Mesendoderm (in vitro differentiated cells): ENCODE data around the gene LCMT1.
A peak's percentile ranks its signal among the peaks of the same experiment; 100 is the strongest.

Experiments used
- DNase-seq: peaks from one replicate; pipeline ENCODE4 v3.0.0; 2013
- H2AK5ac ChIP-seq: 2 replicates; pipeline ENCODE4 v1.6.1; 2013; ENCODE audit warnings: low read length, inconsistent platforms
- H2BK120ac ChIP-seq: 2 replicates; pipeline ENCODE4 v1.6.1; 2013; ENCODE audit warnings: low read depth, mild to moderate bottlenecking, low read length, moderate library complexity, mixed read lengths
- H2BK15ac ChIP-seq: replicated peaks from 2 replicates; pipeline ENCODE4 v1.6.1; 2013; ENCODE audit warnings: low read depth, mild to moderate bottlenecking, moderate library complexity
- H2BK5ac ChIP-seq: 2 replicates; pipeline ENCODE4 v1.6.1; 2013; ENCODE audit warnings: low read length, inconsistent platforms
- H3K18ac ChIP-seq: 2 replicates; pipeline ENCODE4 v1.6.1; 2013; ENCODE audit warnings: mild to moderate bottlenecking, low read length, mixed read lengths
- H3K23ac ChIP-seq: one replicate; pipeline ENCODE4 v1.6.1; 2013; ENCODE audit warnings: low read length
- H3K27ac ChIP-seq: 2 replicates; pipeline ENCODE4 v1.5.1; 2013; ENCODE audit warnings: low read depth, mild to moderate bottlenecking, inconsistent platforms, low read length, moderate library complexity
- H3K27me3 ChIP-seq: 2 replicates; pipeline ENCODE4 v1.6.1; 2013; ENCODE audit warnings: low read length, control low read depth, mild to moderate bottlenecking, inconsistent platforms; ENCODE audit not compliant: insufficient read depth, poor library complexity
- H3K36me3 ChIP-seq: 2 replicates; pipeline ENCODE4 v1.6.1; 2013; ENCODE audit warnings: low read length, inconsistent platforms; ENCODE audit not compliant: control insufficient read depth, insufficient read depth
- H3K4ac ChIP-seq: one replicate; pipeline ENCODE4 v1.6.1; 2013; ENCODE audit warnings: low read depth, mild to moderate bottlenecking, low read length, moderate library complexity
- H3K4me1 ChIP-seq: 2 replicates; pipeline ENCODE4 v1.6.1; 2013; ENCODE audit warnings: low read depth, low read length, inconsistent platforms; ENCODE audit not compliant: control insufficient read depth
- H3K4me2 ChIP-seq: 2 replicates; pipeline ENCODE4 v1.6.1; 2013; ENCODE audit warnings: low read length
- H3K4me3 ChIP-seq: 2 replicates; pipeline ENCODE4 v1.5.1; 2013; ENCODE audit warnings: mild to moderate bottlenecking, low read length
- H3K56ac ChIP-seq: one replicate; pipeline ENCODE4 v1.6.1; 2013; ENCODE audit warnings: low read length
- H3K79me1 ChIP-seq: 2 replicates; pipeline ENCODE4 v1.6.1; 2013; ENCODE audit warnings: low read length, inconsistent platforms
- H3K79me2 ChIP-seq: 2 replicates; pipeline ENCODE4 v1.6.1; 2013; ENCODE audit warnings: mild to moderate bottlenecking, low read length; ENCODE audit not compliant: control insufficient read depth, insufficient read depth
- H3K9ac ChIP-seq: 2 replicates; pipeline ENCODE4 v1.6.1; 2013; ENCODE audit warnings: low read length, inconsistent platforms
- H4K5ac ChIP-seq: one replicate; pipeline ENCODE4 v1.6.1; 2013; ENCODE audit warnings: low read length
- H4K8ac ChIP-seq: one replicate; pipeline ENCODE4 v1.6.1; 2013; ENCODE audit warnings: low read depth, mild to moderate bottlenecking, control low read depth, low read length, moderate library complexity
- WGBS: extraction: QIAGEN DNeasy Blood & Tissue Kit; methylation state at CpG from one replicate; pipeline ENCODE4 v1.1.7; 2013; ENCODE audit warnings: low lambda C conversion rate, missing lambda C conversion rate; ENCODE audit not compliant: insufficient coverage; ENCODE audit errors: extremely low coverage; 5-methylcytosine and 5-hydroxymethylcytosine counted together

LCMT1 gene

DNA sequence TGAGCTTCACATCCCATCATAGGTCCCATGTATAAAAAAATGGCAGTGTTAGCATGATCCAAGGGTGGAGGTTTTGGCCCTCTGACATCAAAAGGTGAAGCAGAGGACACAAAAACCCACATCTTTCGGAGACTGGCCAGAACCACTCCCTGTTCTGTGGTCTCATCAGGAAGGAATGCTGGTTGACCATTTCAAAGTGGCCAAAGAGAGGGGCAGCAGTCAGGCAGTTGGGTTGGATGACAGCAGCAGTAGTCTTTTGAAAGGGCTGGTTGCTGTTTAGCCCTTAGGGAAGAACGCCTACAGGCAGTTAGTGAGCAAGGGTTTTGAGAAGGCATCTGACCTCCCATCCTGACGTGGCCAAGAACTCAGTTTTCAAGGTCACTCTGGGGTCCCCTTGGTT lies 40.5 kb downstream of the LCMT1 start:
- Histone ChIP-seq H3K23ac (no peak overlapping the region), H2BK15ac (no peak overlapping the region), H3K9ac (no peak overlapping the region), H4K5ac (no peak overlapping the region), H3K18ac (peak overlapping the region; percentile 18), H3K4ac (no peak overlapping the region), H3K56ac (no peak overlapping the region), H3K4me2 (no peak overlapping the region), H3K79me1 (no peaks in the 10 kb centered on the region), H3K27me3 (no peaks in the 10 kb centered on the region), H4K8ac (no peak overlapping the region), H3K27ac (no peak overlapping the region), H3K79me2 (no peaks in the 10 kb centered on the region), H2BK5ac (no peak overlapping the region), H3K36me3 (no peaks in the 10 kb centered on the region), H2BK120ac (no peak overlapping the region), H3K4me3 (no peak overlapping the region), H2AK5ac (no peak overlapping the region), H3K4me1 (peaks cover 9% of the 10 kb centered on the region)
- WGBS: no CpG with 5 or more reads among the region's 3 CpGs
- peak; percentile 48 for DNase-seq

DNA sequence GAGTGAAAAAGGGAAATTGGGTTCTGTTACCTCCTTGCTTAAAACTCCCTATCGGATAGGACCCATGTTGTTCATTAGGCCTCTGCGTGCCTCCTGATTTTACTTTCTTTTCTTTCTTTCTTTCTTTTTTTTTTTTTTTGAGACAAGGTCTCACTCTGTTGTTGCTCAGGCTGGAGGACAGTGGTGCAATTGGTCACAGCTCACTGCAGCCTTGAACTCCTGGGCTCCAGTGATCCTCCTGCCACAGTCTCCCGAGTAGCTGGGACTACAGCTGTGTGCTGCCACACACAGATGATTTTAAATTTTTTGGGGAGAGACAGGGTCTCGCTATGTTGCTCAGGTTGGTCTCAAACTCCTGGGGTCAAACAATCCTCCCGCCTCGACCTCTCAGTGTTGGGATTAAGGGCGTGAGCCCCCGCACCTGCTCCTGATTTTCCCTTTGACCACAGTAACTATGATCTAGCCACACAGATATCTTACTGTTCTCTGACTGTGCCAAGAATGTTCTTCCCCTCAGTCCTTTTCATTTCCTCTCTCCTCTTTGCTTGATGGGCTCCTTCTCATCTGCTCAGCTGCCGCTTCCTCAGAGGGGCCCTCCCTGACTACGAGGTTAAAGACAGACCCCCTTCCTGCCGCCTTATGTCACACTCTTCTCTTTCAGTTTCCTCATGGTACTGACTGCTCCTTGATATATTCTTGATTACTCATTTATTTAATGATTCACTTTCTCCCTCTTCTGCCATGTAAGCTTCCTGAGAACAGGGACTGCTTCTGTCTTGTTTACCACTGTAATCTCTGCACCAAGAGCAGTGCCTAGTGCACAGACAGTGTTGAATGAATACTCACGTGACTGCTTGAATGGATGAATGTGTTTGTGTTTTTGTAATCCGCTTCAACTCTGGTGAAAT lies 44.3 kb downstream of the LCMT1 start:
- no CpG with 5 or more reads among the region's 13 CpGs for WGBS
- Histone ChIP-seq H3K79me1 (no peaks in the 10 kb centered on the region), H3K4ac (no peak overlapping the region), H2BK120ac (no peak overlapping the region), H4K5ac (no peak overlapping the region), H2BK5ac (no peak overlapping the region), H3K18ac (no peak overlapping the region), H3K79me2 (no peaks in the 10 kb centered on the region), H3K4me2 (no peak overlapping the region), H2BK15ac (no peak overlapping the region), H2AK5ac (no peak overlapping the region), H3K4me3 (no peak overlapping the region), H3K27me3 (no peaks in the 10 kb centered on the region), H3K27ac (no peak overlapping the region), H4K8ac (no peak overlapping the region), H3K9ac (no peak overlapping the region), H3K23ac (no peak overlapping the region), H3K4me1 (no peaks in the 10 kb centered on the region), H3K36me3 (peaks cover 1% of the 10 kb centered on the region), H3K56ac (no peak overlapping the region)
- no peak for DNase-seq

DNA sequence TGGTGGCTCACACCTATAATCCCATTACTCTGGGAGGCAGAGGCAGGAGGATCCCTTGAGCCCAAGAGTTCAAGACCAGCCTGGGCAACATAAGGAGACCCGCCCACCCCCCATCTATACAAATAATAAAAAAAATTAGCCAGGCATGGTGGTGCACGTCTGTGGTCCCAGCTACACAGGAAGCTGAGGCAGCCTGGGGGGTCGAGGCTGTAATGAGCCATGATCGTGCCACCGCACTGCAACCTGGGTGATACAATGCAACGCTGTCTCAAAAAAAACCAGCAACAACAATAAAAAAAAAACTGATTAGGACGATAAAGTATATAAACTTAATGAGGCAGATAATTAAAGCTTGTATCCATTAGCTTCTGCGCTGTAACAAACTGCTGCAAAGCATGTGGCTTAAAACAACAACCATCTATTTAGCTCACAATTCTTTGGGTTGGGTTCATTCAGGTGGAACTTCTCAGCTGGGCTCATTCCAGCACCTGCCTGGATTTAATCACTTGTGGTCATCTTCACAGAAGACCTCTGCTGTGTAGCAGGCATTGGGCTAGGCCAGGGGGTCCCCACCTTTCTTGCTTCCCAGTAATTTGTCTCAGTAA lies 45.8 kb downstream of the LCMT1 start:
- Histone ChIP-seq H3K4me1 (no peaks in the 10 kb centered on the region), H3K9ac (no peak overlapping the region), H3K79me1 (no peaks in the 10 kb centered on the region), H3K4ac (no peak overlapping the region), H3K18ac (no peak overlapping the region), H2BK120ac (no peak overlapping the region), H4K8ac (no peak overlapping the region), H2BK5ac (no peak overlapping the region), H2BK15ac (no peak overlapping the region), H3K27ac (no peak overlapping the region), H3K23ac (no peak overlapping the region), H3K56ac (no peak overlapping the region), H3K79me2 (no peaks in the 10 kb centered on the region), H4K5ac (no peak overlapping the region), H3K4me3 (no peak overlapping the region), H3K4me2 (no peak overlapping the region), H2AK5ac (no peak overlapping the region), H3K36me3 (peaks cover 3% of the 10 kb centered on the region), H3K27me3 (no peaks in the 10 kb centered on the region)
- whole genome bisulfite sequencing: no CpG with 5 or more reads among the region's 8 CpGs
- no peak for DNase-seq

DNA sequence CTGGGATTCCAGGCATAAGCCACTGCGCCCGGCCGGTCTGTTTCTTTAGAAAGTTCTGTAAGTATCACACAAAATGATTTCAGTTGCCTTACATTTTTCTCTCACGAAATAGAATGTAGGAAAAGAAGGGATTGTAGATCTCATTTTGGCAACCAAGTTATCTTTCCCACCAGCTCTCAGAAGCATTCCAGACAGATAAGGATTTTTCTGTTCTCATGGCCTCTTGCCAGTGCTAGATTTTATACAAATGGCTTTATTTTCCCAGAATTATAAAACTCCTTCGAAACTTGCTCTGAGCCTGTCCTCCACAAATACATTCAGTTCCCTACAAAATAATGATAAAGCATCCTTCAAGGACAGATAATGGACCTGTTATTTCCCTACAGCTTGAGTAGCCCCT lies 46.9 kb downstream of the LCMT1 start:
- Histone ChIP-seq H3K4me1 (no peaks in the 10 kb centered on the region), H3K36me3 (peaks cover 3% of the 10 kb centered on the region)
- WGBS: no CpG with 5 or more reads among the region's 5 CpGs

DNA sequence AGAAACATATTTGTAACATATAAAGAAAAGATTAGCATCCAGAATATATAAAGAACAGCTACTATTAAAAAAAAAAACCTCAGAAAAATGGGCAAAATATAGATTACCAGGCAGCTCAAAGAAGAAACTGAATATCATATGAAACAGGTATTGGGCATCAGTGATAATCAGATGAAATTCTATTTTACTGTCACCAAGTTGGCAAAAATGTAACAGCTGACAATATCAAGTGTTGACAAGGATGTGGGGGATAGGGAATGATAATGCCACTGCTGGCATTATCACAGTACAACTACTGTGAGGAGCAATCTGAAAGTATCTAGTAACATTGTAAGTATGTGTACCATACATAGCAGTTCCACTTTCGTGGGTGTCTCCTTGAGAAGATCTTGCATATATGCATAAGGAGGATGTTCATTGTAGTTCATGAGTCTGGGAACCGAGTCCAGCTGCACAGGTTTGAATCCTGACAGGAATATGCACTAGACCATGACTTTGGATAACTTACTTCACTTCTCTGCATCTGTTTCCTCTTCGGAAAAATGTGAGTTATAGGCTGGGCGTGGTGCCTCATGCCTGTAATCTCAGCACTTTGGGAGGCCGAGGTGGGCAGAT lies 50.3 kb downstream of the LCMT1 start:
- no peak overlapping the region for H3K4me2 ChIP-seq
- H3K27ac ChIP-seq: no peak overlapping the region
- H3K4ac ChIP-seq: no peak overlapping the region
- no peak overlapping the region for H2BK15ac ChIP-seq
- H3K4me1 ChIP-seq: no peaks in the 10 kb centered on the region
- H2AK5ac ChIP-seq: no peak overlapping the region
- H3K23ac ChIP-seq: no peak overlapping the region
- no peak overlapping the region for H4K8ac ChIP-seq
- no peak overlapping the region for H3K56ac ChIP-seq
- no peaks in the 10 kb centered on the region for H3K79me2 ChIP-seq
- peaks cover 3% of the 10 kb centered on the region for H3K36me3 ChIP-seq
- WGBS: no CpG with 5 or more reads among the region's 5 CpGs
- H3K4me3 ChIP-seq: no peak overlapping the region
- no peak for DNase-seq
- H2BK120ac ChIP-seq: no peak overlapping the region
- H3K9ac ChIP-seq: no peak overlapping the region
- H3K18ac ChIP-seq: no peak overlapping the region
- no peaks in the 10 kb centered on the region for H3K27me3 ChIP-seq
- no peaks in the 10 kb centered on the region for H3K79me1 ChIP-seq
- H2BK5ac ChIP-seq: no peak overlapping the region
- H4K5ac ChIP-seq: no peak overlapping the region

More for the DNA sequence above, 46.9 kb downstream of the LCMT1 start:
- Histone ChIP-seq H4K5ac (no peak overlapping the region), H3K4ac (no peak overlapping the region), H3K79me1 (no peaks in the 10 kb centered on the region), H3K4me3 (no peak overlapping the region), H2AK5ac (no peak overlapping the region), H2BK120ac (no peak overlapping the region), H2BK15ac (no peak overlapping the region), H3K27ac (no peak overlapping the region), H2BK5ac (no peak overlapping the region), H3K18ac (no peak overlapping the region), H3K23ac (no peak overlapping the region), H3K79me2 (no peaks in the 10 kb centered on the region), H3K4me2 (no peak overlapping the region), H3K56ac (no peak overlapping the region), H4K8ac (no peak overlapping the region), H3K9ac (no peak overlapping the region), H3K27me3 (no peaks in the 10 kb centered on the region)
- no peak for DNase-seq
